ENCODE data around the gene C19orf73. TPM values are rescaled to one million over a fixed set of nuclear protein-coding genes. Genes with fewer than 3 reads are reported as not detected.

Gene C19orf73, protein sequence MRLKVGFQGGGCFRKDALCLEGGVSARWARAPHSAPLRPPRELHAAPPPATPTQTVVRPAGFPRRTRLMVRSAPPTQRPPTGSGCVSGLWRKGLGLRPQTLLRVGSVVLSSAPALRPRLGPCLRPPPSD
- 0.94 to 1.6 TPM (median 0.97 TPM) in 3 replicates for total RNA-seq

- DNase-seq (ENCODE audit: low spot score in 2 of 2, unreplicated experiment in 2 of 2) = peak; percentile 93 to 97
- Mint-ChIP-seq H3K36me3 (no peaks in the 10 kb centered on the region), H3K27me3 (ENCODE audit: low read depth) (peaks cover 23% of the 10 kb centered on the region), H3K4me1 (peaks cover 31% of the 10 kb centered on the region), H3K27ac (peak within 1 kb of the TSS; percentile 91), H3K4me3 (peak within 1 kb of the TSS; percentile 76), H3K9me3 (no peaks in the 10 kb centered on the region)
- TF ChIP-seq, protein P1, sequence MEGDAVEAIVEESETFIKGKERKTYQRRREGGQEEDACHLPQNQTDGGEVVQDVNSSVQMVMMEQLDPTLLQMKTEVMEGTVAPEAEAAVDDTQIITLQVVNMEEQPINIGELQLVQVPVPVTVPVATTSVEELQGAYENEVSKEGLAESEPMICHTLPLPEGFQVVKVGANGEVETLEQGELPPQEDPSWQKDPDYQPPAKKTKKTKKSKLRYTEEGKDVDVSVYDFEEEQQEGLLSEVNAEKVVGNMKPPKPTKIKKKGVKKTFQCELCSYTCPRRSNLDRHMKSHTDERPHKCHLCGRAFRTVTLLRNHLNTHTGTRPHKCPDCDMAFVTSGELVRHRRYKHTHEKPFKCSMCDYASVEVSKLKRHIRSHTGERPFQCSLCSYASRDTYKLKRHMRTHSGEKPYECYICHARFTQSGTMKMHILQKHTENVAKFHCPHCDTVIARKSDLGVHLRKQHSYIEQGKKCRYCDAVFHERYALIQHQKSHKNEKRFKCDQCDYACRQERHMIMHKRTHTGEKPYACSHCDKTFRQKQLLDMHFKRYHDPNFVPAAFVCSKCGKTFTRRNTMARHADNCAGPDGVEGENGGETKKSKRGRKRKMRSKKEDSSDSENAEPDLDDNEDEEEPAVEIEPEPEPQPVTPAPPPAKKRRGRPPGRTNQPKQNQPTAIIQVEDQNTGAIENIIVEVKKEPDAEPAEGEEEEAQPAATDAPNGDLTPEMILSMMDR (IDR thresholded peaks at IDR 0.05; ENCODE audit: unreplicated experiment) = no peak
These were observed at the start of gene C19orf73 for GRCh38 chr19:49118565-49119410. C19orf73 (minus strand) TSS chr19:49119143; CDS start chr19:49119022, 121 bp downstream.

DNA sequence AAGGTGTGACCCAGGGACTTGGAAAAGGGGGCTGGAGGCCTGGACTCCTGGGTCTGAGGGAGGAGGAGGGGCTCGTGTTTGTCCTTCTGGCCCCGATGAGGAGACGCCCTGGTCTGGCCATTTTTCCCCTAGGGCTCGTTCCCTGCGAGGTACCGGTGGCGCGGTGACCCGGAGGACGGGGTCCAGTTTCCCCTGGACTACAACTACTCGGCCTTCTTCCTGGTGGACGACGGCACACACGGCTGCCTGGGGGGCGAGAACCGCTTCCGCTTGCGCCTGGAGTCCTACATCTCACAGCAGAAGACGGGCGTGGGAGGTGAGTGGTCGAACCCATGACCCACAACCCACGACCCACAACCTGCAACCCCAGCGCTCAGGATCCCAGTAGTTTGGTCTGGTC, 49.5 kb upstream of the C19orf73 start:
- DNase-seq (ENCODE audit: low spot score in 2 of 2, unreplicated experiment in 2 of 2) = no peak
- Mint-ChIP-seq H3K27me3 (ENCODE audit: low read depth) (no peaks in the 10 kb centered on the region), H3K4me3 (no peak overlapping the region), H3K27ac (no peak overlapping the region), H3K36me3 (peaks cover 14% of the 10 kb centered on the region), H3K4me1 (no peaks in the 10 kb centered on the region), H3K9me3 (no peaks in the 10 kb centered on the region)
- TF ChIP-seq, protein P1 (IDR thresholded peaks at IDR 0.05; ENCODE audit: unreplicated experiment) = no peak

DNA sequence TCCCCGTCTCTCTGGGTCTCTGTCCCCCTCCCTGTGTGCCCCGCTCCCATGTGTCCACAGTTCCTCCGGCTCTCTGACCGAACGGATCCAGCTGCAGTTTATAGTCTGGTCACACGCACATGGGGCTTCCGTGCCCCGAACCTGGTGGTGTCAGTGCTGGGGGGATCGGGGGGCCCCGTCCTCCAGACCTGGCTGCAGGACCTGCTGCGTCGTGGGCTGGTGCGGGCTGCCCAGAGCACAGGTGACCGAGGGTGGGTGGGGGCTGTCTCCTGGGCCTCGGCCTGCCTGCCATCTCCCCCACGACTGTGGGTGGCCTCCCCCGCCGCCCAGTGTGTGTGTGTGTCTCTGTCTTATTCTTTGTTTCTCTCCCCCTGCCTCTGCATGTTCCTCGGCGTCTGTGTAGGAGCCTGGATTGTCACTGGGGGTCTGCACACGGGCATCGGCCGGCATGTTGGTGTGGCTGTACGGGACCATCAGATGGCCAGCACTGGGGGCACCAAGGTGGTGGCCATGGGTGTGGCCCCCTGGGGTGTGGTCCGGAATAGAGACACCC, 49.0 kb upstream of the C19orf73 start:
- Mint-ChIP-seq H3K4me3 (no peak overlapping the region), H3K27me3 (ENCODE audit: low read depth) (no peaks in the 10 kb centered on the region), H3K9me3 (no peaks in the 10 kb centered on the region), H3K27ac (no peak overlapping the region), H3K36me3 (peaks cover 14% of the 10 kb centered on the region), H3K4me1 (no peaks in the 10 kb centered on the region)
- TF ChIP-seq, protein P1 (IDR thresholded peaks at IDR 0.05; ENCODE audit: unreplicated experiment) = no peak
- DNase-seq (ENCODE audit: low spot score in 2 of 2, unreplicated experiment in 2 of 2) = no peak

- Mint-ChIP-seq H3K4me3 (no peak overlapping the region), H3K27me3 (ENCODE audit: low read depth) (no peaks in the 10 kb centered on the region), H3K36me3 (peaks cover 11% of the 10 kb centered on the region), H3K27ac (no peak overlapping the region), H3K9me3 (no peaks in the 10 kb centered on the region), H3K4me1 (no peaks in the 10 kb centered on the region)
- TF ChIP-seq, protein P1 (IDR thresholded peaks at IDR 0.05; ENCODE audit: unreplicated experiment) = no peak
- DNase-seq (ENCODE audit: low spot score in 2 of 2, unreplicated experiment in 2 of 2) = no peak
These were observed 46.9 kb upstream of the C19orf73 start for GRCh38 chr19:49165865-49166301.

- peaks cover 13% of the 10 kb centered on the region for H3K36me3 Mint-ChIP-seq
- no peaks in the 10 kb centered on the region for H3K9me3 Mint-ChIP-seq
- no peaks in the 10 kb centered on the region for H3K27me3 Mint-ChIP-seq (ENCODE audit: low read depth)
- no peak overlapping the region for H3K27ac Mint-ChIP-seq
- H3K4me1 Mint-ChIP-seq = no peaks in the 10 kb centered on the region
- no peak for DNase-seq (ENCODE audit: low spot score in 2 of 2, unreplicated experiment in 2 of 2)
- TF ChIP-seq, protein P1 (IDR thresholded peaks at IDR 0.05; ENCODE audit: unreplicated experiment) = no peak
- H3K4me3 Mint-ChIP-seq = no peak overlapping the region
These were observed 46.3 kb upstream of the C19orf73 start for GRCh38 chr19:49165111-49165750.

Data from mesothelial cell of epicardium (in vitro differentiated cells).